ENCODE measurements around the gene TRERF1.

DNA sequence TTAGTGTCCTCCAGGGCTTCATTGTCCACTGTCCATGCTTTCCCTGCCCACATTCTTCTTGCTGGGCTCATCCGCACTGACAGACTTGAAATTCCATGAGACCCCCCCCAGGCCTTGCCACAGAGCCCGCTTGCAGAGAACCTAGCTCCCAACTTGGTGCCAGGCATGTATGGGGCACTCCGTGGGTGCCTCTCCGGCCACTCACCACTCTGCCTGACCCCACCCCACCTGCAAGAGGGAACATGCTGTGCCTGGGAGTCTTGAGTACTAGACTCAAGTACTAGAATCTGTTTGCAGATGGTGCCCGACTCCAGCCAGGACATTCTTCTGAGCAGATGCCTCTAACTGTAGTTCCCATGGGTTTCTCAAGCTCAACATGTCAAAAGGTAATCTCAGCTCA lies 47.9 kb downstream of the TRERF1 start:
- TF ChIP-seq, protein P1, sequence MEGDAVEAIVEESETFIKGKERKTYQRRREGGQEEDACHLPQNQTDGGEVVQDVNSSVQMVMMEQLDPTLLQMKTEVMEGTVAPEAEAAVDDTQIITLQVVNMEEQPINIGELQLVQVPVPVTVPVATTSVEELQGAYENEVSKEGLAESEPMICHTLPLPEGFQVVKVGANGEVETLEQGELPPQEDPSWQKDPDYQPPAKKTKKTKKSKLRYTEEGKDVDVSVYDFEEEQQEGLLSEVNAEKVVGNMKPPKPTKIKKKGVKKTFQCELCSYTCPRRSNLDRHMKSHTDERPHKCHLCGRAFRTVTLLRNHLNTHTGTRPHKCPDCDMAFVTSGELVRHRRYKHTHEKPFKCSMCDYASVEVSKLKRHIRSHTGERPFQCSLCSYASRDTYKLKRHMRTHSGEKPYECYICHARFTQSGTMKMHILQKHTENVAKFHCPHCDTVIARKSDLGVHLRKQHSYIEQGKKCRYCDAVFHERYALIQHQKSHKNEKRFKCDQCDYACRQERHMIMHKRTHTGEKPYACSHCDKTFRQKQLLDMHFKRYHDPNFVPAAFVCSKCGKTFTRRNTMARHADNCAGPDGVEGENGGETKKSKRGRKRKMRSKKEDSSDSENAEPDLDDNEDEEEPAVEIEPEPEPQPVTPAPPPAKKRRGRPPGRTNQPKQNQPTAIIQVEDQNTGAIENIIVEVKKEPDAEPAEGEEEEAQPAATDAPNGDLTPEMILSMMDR (IDR thresholded peaks at IDR 0.05; ENCODE audit: insufficient read depth, low read length, poor library complexity, severe bottlenecking), result no peak
- no peak for TF ChIP-seq EZH2phosphoT487 (conservative IDR thresholded peaks at IDR 0.05; ENCODE audit: low read length)
